Measurements from ENCODE around the gene TMEM218.

The TMEM218 gene

GRCh38 chr11:125053167-125053566 lies 58.3 kb downstream of the TMEM218 start:
- no peak for DNase-seq

- DNase-seq: no peak
Measured at GRCh38 chr11:125052047-125052446, 59.4 kb downstream of the TMEM218 start.

GRCh38 chr11:125049164-125049792 lies 62.1 kb downstream of the TMEM218 start:
- no peak for DNase-seq

Measured in suppressor macrophage (primary cell).